Endothelial cell of umbilical vein (primary cell): ENCODE results near the gene STARD13. TPM values are rescaled to one million over a fixed set of nuclear protein-coding genes. Genes with fewer than 3 reads are reported as not detected.

Source experiments
- BruUV-seq: library from RNA; stranded (reverse); fragments of 400-500 nt; replicated peaks from 2 replicates; lab custom pipeline; 2021; lab: Mats Ljungman, UMichigan
- CTCF ChIA-PET: fragments of 300-600, 350-600 bp; sonication (Branson Sonifier 250); formaldehyde crosslinking; loops from one replicate; lab custom pipeline; 2021; ENCODE audit warnings: antibody characterized with exemption, inconsistent platforms; lab: Charles Lee
- POLR2A ChIA-PET: fragments of 300-600, 350-600 bp; sonication (Branson Sonifier 250); formaldehyde crosslinking; loops from one replicate; lab custom pipeline; 2021; ENCODE audit warnings: antibody characterized with exemption, inconsistent platforms; lab: Charles Lee
- DNase-seq: peaks from one replicate; pipeline ENCODE4 v3.0.0-alpha.2; 2011; ENCODE audit warnings: low read depth, low spot score
- FAIRE-seq: peaks from 2 replicates; lab custom pipeline; 2011; peaks lifted over from hg19 to GRCh38; lab: Jason Lieb, UNC
- H2AFZ ChIP-seq: 2 replicates; pipeline ENCODE4 v1.6.0; 2012; ENCODE audit warnings: low read depth, low read length, control low read depth, inconsistent platforms
- H3K27ac ChIP-seq: 2 replicates; pipeline ENCODE4 v1.5.1; 2011; ENCODE audit warnings: low read depth, mild to moderate bottlenecking, control low read depth, low read length, moderate library complexity; ENCODE audit not compliant: insufficient read depth
- H3K27me3 ChIP-seq, 2 experiments: 2 replicates each; pipeline versions ENCODE4 v1.6.0 to v1.6.1; 2011; ENCODE audit warnings: low read length in 2 of 2, mixed read lengths in 1 of 2; ENCODE audit not compliant: control insufficient read depth in 2 of 2, insufficient read depth in 2 of 2
- H3K36me3 ChIP-seq, 2 experiments: 2 replicates in 1 of 2; 3 replicates in 1 of 2; pipeline ENCODE4 v1.5.1; 2011; ENCODE audit warnings: low read length in 2 of 2, mild to moderate bottlenecking in 1 of 2, moderate library complexity in 1 of 2; ENCODE audit not compliant: control insufficient read depth in 2 of 2, insufficient read depth in 2 of 2; ENCODE audit errors: extremely low read depth in 1 of 2
- H3K4me1 ChIP-seq: 3 replicates; pipeline ENCODE4 v1.5.1; 2011; ENCODE audit warnings: mild to moderate bottlenecking, low read length; ENCODE audit not compliant: control insufficient read depth, insufficient read depth; ENCODE audit errors: extremely low read depth
- H3K4me2 ChIP-seq: 2 replicates; pipeline ENCODE4 v1.6.1; 2011; ENCODE audit warnings: low read length, control low read depth, mixed read lengths; ENCODE audit not compliant: insufficient read depth
- H3K4me3 ChIP-seq, 3 experiments: fragments of 200-600 bp in 1 of 3; sonication (generic), shearing (Covaris generic) in 1 of 3; replicated peaks in 1 of 3; 2 replicates each; pipeline ENCODE4 v1.5.1; 2011 to 2016; ENCODE audit warnings: control low read depth in 3 of 3, low read length in 3 of 3, mild to moderate bottlenecking in 2 of 3, inconsistent platforms in 1 of 3, low read depth in 1 of 3, moderate library complexity in 1 of 3; ENCODE audit not compliant: insufficient read depth in 1 of 3
- H3K79me2 ChIP-seq: 2 replicates; pipeline ENCODE4 v1.6.0; 2012; ENCODE audit warnings: low read length, inconsistent platforms; ENCODE audit not compliant: control insufficient read depth, insufficient read depth
- H3K9ac ChIP-seq: replicated peaks from 2 replicates; pipeline ENCODE3; 2011; ENCODE audit warnings: low read length, control low read depth; ENCODE audit not compliant: insufficient read depth; ENCODE audit errors: extremely low read depth
- H3K9me1 ChIP-seq: replicated peaks from 3 replicates; pipeline ENCODE4 v1.6.0; 2011; ENCODE audit warnings: mild to moderate bottlenecking, low read length; ENCODE audit not compliant: control insufficient read depth, insufficient read depth; ENCODE audit errors: extremely low read depth
- H3K9me3 ChIP-seq: replicated peaks from 2 replicates; pipeline ENCODE4 v1.5.1; 2012; ENCODE audit warnings: low read length, inconsistent platforms; ENCODE audit not compliant: control insufficient read depth, insufficient read depth
- H4K20me1 ChIP-seq: replicated peaks from 2 replicates; pipeline ENCODE3; 2011; ENCODE audit warnings: mild to moderate bottlenecking, low read length; ENCODE audit not compliant: control insufficient read depth, insufficient read depth; ENCODE audit errors: extremely low read depth
- CTCF ChIP-seq, 2 donors: IDR thresholded peaks; 1 replicate in 1 of 2; 2 replicates in 1 of 2; pipeline ENCODE4 v1.5.1; 2011; ENCODE audit warnings: low read length in 2 of 2, mild to moderate bottlenecking in 2 of 2, moderate library complexity in 2 of 2, control low read depth in 1 of 2, inconsistent platforms in 1 of 2, low read depth in 1 of 2; ENCODE audit not compliant: insufficient read depth in 1 of 2; ENCODE audit errors: extremely low read depth in 1 of 2
- EZH2 ChIP-seq: IDR thresholded peaks from 2 replicates; pipeline ENCODE4 v1.6.1; 2012; ENCODE audit warnings: borderline replicate concordance, low read depth, mild to moderate bottlenecking, moderate library complexity, low read length, inconsistent platforms; ENCODE audit not compliant: severe bottlenecking
- FOS ChIP-seq: IDR thresholded peaks from 2 replicates; pipeline ENCODE4 v1.6.1; 2011; ENCODE audit warnings: mild to moderate bottlenecking, low read length, moderate library complexity, borderline replicate concordance; ENCODE audit not compliant: insufficient read depth
- GATA2 ChIP-seq: IDR thresholded peaks from 2 replicates; pipeline ENCODE4 v1.7.0; 2011; ENCODE audit warnings: low read depth, mild to moderate bottlenecking, moderate library complexity, mixed read lengths, low read length; ENCODE audit not compliant: insufficient read length, insufficient read depth
- JUN ChIP-seq: IDR thresholded peaks from 2 replicates; pipeline ENCODE4 v1.6.1; 2011; ENCODE audit warnings: borderline replicate concordance, low read depth; ENCODE audit not compliant: insufficient read length, insufficient read depth
- MAX ChIP-seq: IDR thresholded peaks from 2 replicates; pipeline ENCODE4 v1.6.1; 2011; ENCODE audit not compliant: insufficient read depth, insufficient read length
- MYC ChIP-seq: IDR thresholded peaks from one replicate; pipeline ENCODE4 v1.6.1; 2011; ENCODE audit warnings: mild to moderate bottlenecking, low read depth, low read length
- POLR2A ChIP-seq: IDR thresholded peaks from 2 replicates; pipeline ENCODE4 v1.6.1; 2012; ENCODE audit warnings: low read depth, mild to moderate bottlenecking, control low read depth, low read length
- POLR2AphosphoS5 ChIP-seq: IDR thresholded peaks from 2 replicates; pipeline ENCODE4 v1.6.1; 2012; ENCODE audit warnings: low read depth, mild to moderate bottlenecking, control low read depth, low read length, moderate library complexity; ENCODE audit not compliant: insufficient read depth
- dilution Hi-C: fragments of 300-500 bp; cut with MboI; formaldehyde crosslinking; loops from one replicate; pipeline ENCODE4 v1.15.0; 2019; ENCODE audit warnings: low sequenced_read_pairs; ENCODE audit not compliant: extremely low pct_ligation_motif_present
- intact Hi-C: fragments of 100-400 bp; cut with micrococcal nuclease; formaldehyde crosslinking; loops from one replicate; pipeline ENCODE4 v1.10.0; 2022
- polyA plus RNA-seq, 4 experiments: library from polyadenylated mRNA; depleted of rRNA in 3 of 4; stranded (reverse) in 3 of 4; unstranded in 1 of 4; fragments of >200 nt; gene quantifications; 2 replicates each; pipeline versions ENCODE4 v1.2.1 to v1.2.3, GENCODE V29; 2011 to 2012; ENCODE audit warnings: missing spikeins in 1 of 4
- total RNA-seq: library from RNA; stranded (reverse); gene quantifications from 2 replicates; pipeline ENCODE4 v1.2.3, GENCODE V29; 2021

Gene STARD13
- total and polyA plus RNA-seq, 2 donors (not counting 3 experiments of a cell fraction or from before 2014, with no cell fraction given): 11.0 to 47.7 TPM

DNA sequence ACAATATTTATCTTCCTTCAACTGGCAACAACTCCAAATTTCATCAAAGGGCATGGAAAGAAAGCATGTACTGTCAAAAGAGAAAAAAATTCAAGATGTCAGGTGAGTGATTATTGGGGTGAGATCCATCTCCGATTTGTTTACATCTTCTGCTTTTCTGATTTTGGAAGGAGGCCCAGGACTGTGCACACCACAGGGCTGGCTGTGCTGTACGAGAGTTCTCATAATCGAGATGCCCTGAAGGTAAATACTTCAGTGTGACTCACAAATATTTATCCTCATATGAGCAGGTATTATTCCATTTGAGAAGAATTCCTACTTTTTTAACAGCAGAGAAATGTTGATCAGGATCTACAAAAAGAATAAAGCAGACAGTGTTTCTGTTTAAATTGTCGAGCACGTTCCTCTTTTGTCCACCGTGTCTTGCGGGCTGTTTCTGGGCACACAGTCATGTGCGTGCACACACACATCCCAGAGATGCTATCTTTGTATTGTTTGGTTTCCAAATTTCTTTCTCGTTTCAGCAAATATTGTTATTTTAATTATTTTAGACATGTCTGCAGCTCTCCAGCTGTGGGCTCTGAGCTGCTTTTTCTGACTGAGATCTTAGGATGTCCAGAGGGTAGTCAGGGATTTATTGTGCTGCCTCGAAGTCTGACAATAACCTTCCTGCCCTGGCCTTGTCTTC lies 165.6 kb downstream of the STARD13 start:
- peaks cover 9 to 20% of the 10 kb centered on the region in 2 experiments for H3K36me3 ChIP-seq
- H3K4me2 ChIP-seq: no peak overlapping the region
- H3K4me3 ChIP-seq: no peak overlapping the region
- TF ChIP-seq MAX (no peak), POLR2A (no peak), EZH2 (no peak), JUN (no peak), CTCF (IDR thresholded peaks at IDR 0.05; ENCODE audit: extremely low read depth in 1 of 2, insufficient read depth in 1 of 2, low read depth in 1 of 2, low read length in 2 of 2) (no peak), GATA2 (no peak), POLR2AphosphoS5 (no peak), FOS (no peak), MYC (no peak)
- peaks cover 22% of the 10 kb centered on the region for H3K4me1 ChIP-seq
- H3K9me1 ChIP-seq: no peaks in the 10 kb centered on the region
- intact Hi-C loops (no loop called here), dilution Hi-C loops (no loop called here)
- H4K20me1 ChIP-seq: no peaks in the 10 kb centered on the region
- no TSS peak for BruUV-seq
- ChIA-PET POLR2A (no interaction called here), CTCF (no interaction called here)
- H3K9ac ChIP-seq: no peak overlapping the region
- no peaks in the 10 kb centered on the region for H3K79me2 ChIP-seq
- no peak for DNase-seq
- H3K27ac ChIP-seq: no peak overlapping the region
- no peak overlapping the region for H2AFZ ChIP-seq
- H3K27me3 ChIP-seq: no peaks in the 10 kb centered on the region
- no peaks in the 10 kb centered on the region for H3K9me3 ChIP-seq
- FAIRE-seq: no peak
